Lung (tissue), 12 donors: ENCODE results near the gene TMCO2. TPM values are rescaled to one million over a fixed set of nuclear protein-coding genes. Genes with fewer than 3 reads are reported as not detected.
A peak's percentile ranks its signal among the peaks of the same experiment; 100 is the strongest.

ENCODE experiments used
- ATAC-seq: fragments of 200-7000 bp; cut with Tn5 transposase; one replicate; pipeline ENCODE4 v1.9.1; 2020; ENCODE audit warnings: moderate number of reproducible peaks; ENCODE audit not compliant: insufficient read depth, low FRiP score
- DNase-seq, 3 donors: peaks; one replicate each; pipeline ENCODE4 v3.0.0-alpha.2; 2013 to 2017
- H3K27ac ChIP-seq, 2 donors: one replicate each; pipeline ENCODE4 v1.5.1; 2013; ENCODE audit warnings: mild to moderate bottlenecking in 2 of 2, moderate library complexity in 2 of 2, control low read depth in 1 of 2, inconsistent platforms in 1 of 2, low read depth in 1 of 2, low read length in 1 of 2
- H3K27me3 ChIP-seq, 3 donors: one replicate each; pipeline ENCODE4 v1.5.1; 2013; ENCODE audit warnings: low read length in 2 of 3; ENCODE audit not compliant: control insufficient read depth in 3 of 3, insufficient read depth in 3 of 3
- H3K36me3 ChIP-seq, 4 donors: one replicate each; pipeline ENCODE4 v1.5.1; 2013; ENCODE audit warnings: low read length in 4 of 4, mild to moderate bottlenecking in 1 of 4, moderate library complexity in 1 of 4; ENCODE audit not compliant: control insufficient read depth in 4 of 4, insufficient read depth in 4 of 4
- H3K4me1 ChIP-seq, 5 donors: one replicate each; pipeline ENCODE4 v1.5.1; 2013; ENCODE audit warnings: low read length in 5 of 5, mild to moderate bottlenecking in 2 of 5, moderate library complexity in 1 of 5; ENCODE audit not compliant: control insufficient read depth in 5 of 5, insufficient read depth in 5 of 5
- H3K4me3 ChIP-seq: one replicate; pipeline ENCODE4 v1.5.1; 2013; ENCODE audit warnings: mild to moderate bottlenecking, control low read depth, moderate library complexity
- H3K9ac ChIP-seq, 2 donors: one replicate each; pipeline ENCODE4 v1.5.1; 2013; ENCODE audit warnings: low read length in 2 of 2, control low read depth in 1 of 2; ENCODE audit not compliant: insufficient read depth in 1 of 2
- H3K9me3 ChIP-seq, 4 donors: one replicate each; pipeline ENCODE4 v1.5.1; 2013; ENCODE audit warnings: low read length in 3 of 4, mild to moderate bottlenecking in 1 of 4, moderate library complexity in 1 of 4; ENCODE audit not compliant: control insufficient read depth in 4 of 4, insufficient read depth in 3 of 4
- CTCF ChIP-seq: IDR thresholded peaks from 2 replicates; pipeline ENCODE4 v1.5.1; 2012; ENCODE audit warnings: mild to moderate bottlenecking; ENCODE audit errors: control extremely low read depth, extremely low read depth
- WGBS, 2 donors: extraction: QIAGEN DNeasy Blood & Tissue Kit; methylation state at CpG; one replicate each; pipeline ENCODE4 v1.1.7; 2013; 5-methylcytosine and 5-hydroxymethylcytosine counted together
- polyA plus RNA-seq, 2 donors: library from polyadenylated mRNA; stranded (reverse); fragments of 200-250 nt; gene quantifications; one replicate each; pipeline ENCODE4 v1.2.1, GENCODE V29; 2013
- total RNA-seq, 2 donors: library from RNA; depleted of rRNA in 1 of 2; stranded (reverse); fragments of >200 nt in 1 of 2; gene quantifications; one replicate each; pipeline ENCODE4 v1.2.1, GENCODE V29; 2014 to 2021
- donor health status: control.
- donor health status: control.
- donor health status: Bipolar disorder and iron deficiency.
- donor health status: healthy.
- donor health status: DM: yes; HTN: yes; CAD: no.

The TMCO2 gene
- total and polyA plus RNA-seq, 4 donors, result not detected

- Histone ChIP-seq H3K36me3 (peaks cover 0 to 1% (median under 1%) of the 10 kb centered on the region in 4 donors), H3K9me3 (no peaks in the 10 kb centered on the region), H3K27ac (no peak overlapping the region), H3K27me3 (no peaks in the 10 kb centered on the region), H3K4me1 (peaks cover 0 to 12% (median 10%) of the 10 kb centered on the region in 5 donors), H3K4me3 (no peak overlapping the region), H3K9ac (no peak overlapping the region)
- ATAC-seq (no peak), DNase-seq (no peak)
- no peak for TF ChIP-seq CTCF
Observed at GRCh38 chr1:40255231-40255630, 7.5 kb downstream of the TMCO2 start.

- WGBS, 2 donors, result 66 to 75% methylated on average over 6 of the region's 6 CpGs
- no peak for TF ChIP-seq CTCF
- Histone ChIP-seq H3K36me3 (peaks cover 4 to 13% (median 5%) of the 10 kb centered on the region in 4 donors), H3K9me3 (no peaks in the 10 kb centered on the region), H3K9ac (peak overlapping the region; percentile 88 to 99), H3K27ac (no peak overlapping the region), H3K27me3 (no peaks in the 10 kb centered on the region), H3K4me1 (peaks cover 0 to 12% (median 10%) of the 10 kb centered on the region in 5 donors), H3K4me3 (no peak overlapping the region)
- ATAC-seq, result no peak
- peak in 1 of 3 donors; percentile 8 for DNase-seq
Observed at GRCh38 chr1:40256401-40257084, 8.8 kb downstream of the TMCO2 start.

- peak overlapping the region; percentile 63 for H3K4me3 ChIP-seq
- DNase-seq (no peak), ATAC-seq (no peak)
- TF ChIP-seq CTCF, result no peak
- no peaks in the 10 kb centered on the region for H3K27me3 ChIP-seq
- H3K4me1 ChIP-seq, result peaks cover 0 to 12% (median 10%) of the 10 kb centered on the region in 5 donors
- peaks cover 4 to 13% (median 6%) of the 10 kb centered on the region in 4 donors for H3K36me3 ChIP-seq
- peak overlapping the region; percentile 88 to 99 for H3K9ac ChIP-seq
- 0% methylated on average over 16 of the region's 16 CpGs for WGBS, 2 donors
- H3K9me3 ChIP-seq, result no peaks in the 10 kb centered on the region
- peak overlapping the region; percentile 89 to 95 for H3K27ac ChIP-seq
Observed at GRCh38 chr1:40257313-40257687, 9.6 kb downstream of the TMCO2 start.
